Activated CD8-positive, alpha-beta memory T cell treated with anti-CD3 and anti-CD28 coated beads for 4 hours (primary cell): ENCODE data around the gene ZDHHC4.

Experiments used
- DNase-seq, 2 donors: peaks; one replicate each; pipeline ENCODE4 v3.0.0-alpha.2; 2020; ENCODE audit warnings: low read depth in 2 of 2

Gene ZDHHC4

DNA sequence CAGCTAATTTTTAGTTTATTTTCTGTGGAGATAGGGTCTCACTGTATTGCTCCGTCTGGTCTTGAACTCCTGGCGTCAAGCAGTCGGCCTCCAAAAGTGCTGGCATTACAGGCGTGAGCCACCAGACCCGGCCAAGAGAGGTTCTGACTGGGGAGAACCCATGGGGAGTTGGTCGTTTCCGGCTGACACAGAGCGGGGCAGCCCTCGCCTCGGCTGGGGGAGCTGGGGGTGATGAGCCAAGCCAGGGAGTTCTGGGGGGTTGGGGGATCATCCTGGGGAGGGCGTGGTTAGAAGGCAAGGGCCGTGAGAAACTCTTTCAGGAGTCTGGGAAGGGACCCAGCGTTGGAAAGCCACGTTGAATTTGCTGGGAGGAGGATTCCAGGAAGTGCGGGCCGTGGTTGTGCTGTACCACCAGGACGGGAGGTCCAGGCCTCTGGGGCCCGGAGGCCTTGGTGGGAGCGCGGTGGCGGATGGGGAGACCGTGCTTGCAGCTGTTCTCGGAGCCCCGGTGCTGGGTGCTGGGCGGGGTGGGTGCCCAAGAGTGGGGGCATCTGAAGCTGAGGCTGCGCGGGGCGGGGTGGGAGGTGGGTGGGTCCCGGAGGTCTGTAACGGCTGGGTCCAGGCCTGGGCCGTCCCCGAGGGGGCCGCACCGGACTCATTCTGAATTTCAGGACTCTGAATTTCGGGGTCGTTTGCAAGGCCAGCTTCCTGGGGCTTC, 29.8 kb downstream of the ZDHHC4 start:
- no peak for DNase-seq

DNA sequence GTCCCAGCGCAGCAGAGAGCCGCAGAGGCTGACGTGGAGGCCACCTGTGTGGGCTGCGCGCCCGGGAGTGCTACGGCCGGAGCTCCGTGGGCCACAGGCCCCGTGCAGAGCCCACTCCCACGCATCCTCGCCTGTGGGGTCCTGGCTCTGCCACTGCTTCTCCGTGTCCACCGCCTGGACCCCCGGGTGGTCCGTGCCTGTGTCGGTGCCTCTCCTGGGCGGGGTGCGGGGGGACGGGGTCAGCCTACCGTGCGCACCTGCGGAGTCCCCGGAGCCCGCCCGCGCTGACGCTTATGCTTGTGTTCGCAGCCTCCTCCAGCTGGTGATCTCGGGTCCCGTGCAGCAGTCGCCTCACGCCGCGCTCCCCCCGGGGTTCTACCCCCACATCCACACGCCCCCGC, 30.4 kb downstream of the ZDHHC4 start:
- no peak for DNase-seq

DNA sequence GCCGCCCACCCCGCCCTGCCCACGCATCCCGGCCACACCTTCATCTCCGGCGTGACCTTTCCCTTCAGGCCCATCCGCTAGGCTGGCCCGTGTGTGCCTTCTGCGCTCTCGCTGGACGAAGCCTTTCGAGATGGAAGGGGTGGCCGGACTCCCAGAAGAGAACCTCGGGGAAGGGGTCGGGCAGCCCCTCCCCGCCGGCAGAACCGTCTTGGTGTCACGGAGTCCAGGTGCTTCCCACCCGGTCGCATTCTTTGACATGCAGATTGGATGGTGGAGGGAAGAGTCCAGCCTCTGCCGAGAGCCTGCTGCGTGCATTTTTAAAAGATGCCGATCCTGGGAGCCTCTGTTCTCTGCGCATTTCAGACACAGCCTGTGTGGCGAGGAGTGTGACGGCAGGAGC, 30.8 kb downstream of the ZDHHC4 start:
- DNase-seq, result no peak

DNA sequence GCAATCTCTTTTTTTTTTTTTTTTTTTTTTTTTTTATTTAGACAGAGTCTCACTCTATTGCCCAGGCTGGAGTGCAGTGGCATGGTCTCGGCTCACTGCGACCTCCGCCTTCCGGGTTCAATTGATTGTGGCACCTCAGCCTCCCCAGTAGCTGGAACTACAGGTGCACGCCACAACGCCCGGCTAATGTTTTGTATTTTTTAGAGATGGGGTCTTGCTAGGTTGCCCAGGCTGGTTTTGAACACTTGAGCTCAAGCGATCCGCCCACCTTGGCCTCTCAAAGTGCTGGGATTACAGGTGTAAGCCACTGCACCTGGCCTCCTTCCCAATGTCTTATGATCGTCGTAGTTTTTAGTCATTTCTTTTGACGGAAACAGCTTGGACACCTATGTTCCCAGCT, 31.5 kb downstream of the ZDHHC4 start:
- no peak for DNase-seq

DNA sequence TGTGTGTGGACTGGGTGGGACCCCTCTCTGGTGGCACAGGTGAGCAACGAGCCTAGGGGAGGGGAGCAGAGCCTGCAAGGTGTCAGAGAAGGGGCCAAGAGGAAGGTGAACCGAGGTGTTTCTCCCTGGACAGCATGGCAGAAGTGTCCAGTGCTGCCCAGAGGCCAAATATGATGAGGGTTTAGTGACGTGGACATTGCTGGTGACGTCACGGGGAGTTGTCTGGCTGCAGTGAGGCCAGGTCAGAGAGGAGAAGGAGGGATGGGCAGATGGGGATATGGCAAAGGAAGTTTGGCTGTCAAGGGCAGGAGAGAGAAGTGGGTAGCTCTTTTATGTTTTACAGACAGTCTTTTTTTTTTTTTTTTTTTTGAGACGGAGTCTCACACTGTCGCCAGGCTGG, 35.6 kb downstream of the ZDHHC4 start:
- no peak for DNase-seq

DNA sequence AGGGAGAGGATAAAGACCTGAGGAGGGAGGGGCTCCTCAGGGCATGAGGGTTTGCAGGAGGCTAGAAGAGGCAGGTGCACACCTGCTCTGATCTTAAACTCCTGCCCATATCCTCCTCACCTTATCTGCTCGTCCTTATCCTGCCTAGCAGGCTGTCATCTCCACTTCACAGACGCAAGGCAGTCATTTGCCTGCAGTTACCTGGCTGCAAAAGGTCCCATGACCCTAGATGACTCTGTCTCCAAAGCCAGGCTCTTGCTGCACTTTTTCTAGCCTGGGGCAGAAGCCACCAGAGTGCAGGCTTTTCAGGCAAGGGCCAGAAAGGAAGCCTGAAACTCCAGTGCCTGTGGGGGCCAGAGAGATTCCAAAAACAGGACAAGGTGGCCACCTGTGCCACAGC, 36.5 kb downstream of the ZDHHC4 start:
- no peak for DNase-seq

DNA sequence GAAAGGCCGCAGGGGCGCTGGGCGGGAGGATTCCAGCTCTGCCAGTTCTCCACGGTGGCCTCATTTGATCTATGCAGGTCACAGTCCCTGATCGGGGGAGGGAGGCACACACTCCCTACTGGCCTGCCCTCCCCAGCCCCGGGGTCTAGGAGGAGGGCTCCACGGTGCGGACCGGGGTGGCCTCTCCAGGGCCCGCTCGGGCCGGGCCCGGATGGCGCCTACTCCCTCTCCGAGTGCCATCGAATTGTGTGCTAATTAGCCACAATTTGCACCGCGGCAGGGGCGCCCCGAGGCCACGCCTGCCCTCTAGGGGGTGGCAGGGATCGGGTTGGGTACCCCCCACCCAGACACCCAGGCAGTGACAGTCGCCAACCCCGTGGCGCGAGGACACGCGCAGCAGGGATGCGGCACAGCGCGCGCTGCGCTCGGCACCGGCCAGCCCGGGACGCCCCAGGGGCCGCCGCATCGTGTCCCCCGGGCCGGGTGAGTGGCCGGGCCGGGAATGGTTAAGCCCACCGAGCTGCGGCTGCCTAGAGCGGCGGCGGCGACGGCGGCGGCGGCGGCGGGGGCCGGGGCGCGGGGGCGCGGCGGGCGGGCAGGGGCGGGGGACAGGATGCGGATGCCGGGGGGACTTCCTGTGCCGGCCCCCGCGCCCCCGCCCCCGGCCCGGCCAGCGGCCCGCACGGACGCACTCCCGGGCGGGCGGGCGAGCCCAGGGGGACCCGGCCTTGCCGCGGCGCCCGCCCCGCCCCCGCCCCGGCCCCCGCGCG, 37.9 kb downstream of the ZDHHC4 start, which contains the start of gene ZNF853:
Gene ZNF853, plus strand, starts transcription at position 658 of the 770 bp plus-strand sequence. CDS start 565 bp downstream, outside the sequence.
- DNase-seq, result no peak

DNA sequence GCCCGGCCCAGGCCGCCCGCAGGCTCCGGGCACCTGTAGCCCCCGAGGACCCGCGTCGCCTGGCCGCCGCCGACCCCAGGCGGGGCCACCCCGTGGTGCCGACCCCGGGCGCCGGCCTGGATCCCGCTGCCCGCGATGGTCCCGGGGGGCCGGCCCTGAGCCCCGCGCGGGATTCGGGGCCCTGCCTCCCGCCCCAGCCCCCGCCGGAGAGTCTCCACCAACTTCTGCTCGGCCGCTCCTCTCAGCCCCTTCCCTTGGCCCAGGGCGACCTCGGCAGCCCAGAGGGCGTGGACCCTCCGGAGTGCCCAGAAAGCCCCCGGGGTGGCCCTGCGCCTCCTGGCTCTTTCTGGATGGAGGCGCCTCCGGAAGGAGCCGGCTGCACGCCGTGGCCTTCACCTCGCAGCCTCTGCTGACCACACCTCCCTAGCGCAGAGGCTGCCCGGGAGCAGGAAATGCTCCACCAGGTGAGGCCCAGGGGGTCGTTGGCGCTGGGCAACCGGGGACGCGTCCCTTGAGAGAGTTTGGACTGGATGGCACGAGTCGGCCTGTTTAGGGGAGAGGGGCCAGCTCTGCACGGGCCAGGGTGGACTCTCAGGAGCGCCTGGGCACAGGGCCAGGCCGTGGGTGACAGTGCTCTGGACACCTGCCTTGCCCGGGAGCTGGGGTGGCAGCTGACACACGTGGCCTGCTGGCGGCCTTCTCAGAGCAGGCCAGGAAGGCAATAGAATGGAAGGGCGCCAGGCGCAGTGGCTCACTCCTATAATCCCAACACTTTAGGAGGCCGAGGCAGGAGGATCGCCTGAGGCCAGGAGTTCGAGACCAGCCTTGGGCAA, 38.7 kb downstream of the ZDHHC4 start:
- no peak for DNase-seq

DNA sequence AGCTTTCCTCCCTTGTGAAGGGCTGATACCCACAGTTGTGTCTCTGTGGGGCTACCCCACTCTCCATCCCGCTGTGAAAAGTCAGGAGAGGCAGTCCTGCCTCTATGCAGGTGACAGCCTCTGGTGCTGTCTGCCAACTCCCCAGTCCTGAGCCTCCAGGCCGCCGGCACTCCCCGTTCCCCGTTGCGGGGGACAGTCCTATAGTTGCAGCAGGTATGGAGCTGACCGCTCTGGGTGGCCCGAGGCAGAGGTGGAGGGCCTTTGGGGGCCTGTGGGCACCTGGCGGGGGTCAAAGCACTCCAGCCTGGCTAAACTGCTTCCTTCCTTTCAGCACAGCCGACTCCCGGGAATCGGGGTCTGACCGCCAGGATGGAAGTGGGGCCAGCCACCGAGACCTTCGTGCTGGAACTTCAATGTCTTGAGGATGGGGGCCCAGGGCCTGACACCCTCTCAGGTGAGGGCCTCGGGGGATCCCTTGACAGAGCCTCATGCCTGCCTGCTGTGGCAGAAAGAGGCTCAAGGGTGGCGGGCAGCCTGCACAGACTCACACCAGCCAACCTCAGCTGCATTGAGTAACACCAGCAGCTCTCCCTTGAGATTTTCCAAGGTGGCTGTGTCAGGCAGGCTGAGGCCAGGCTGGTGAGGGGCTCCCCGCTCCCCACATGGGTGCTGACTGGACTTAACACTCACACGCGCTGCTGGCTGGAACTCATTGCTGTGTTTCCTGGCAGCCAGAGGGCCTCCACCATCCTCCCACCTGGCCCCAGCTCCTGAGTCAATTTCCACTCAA, 39.8 kb downstream of the ZDHHC4 start:
- DNase-seq, result no peak

DNA sequence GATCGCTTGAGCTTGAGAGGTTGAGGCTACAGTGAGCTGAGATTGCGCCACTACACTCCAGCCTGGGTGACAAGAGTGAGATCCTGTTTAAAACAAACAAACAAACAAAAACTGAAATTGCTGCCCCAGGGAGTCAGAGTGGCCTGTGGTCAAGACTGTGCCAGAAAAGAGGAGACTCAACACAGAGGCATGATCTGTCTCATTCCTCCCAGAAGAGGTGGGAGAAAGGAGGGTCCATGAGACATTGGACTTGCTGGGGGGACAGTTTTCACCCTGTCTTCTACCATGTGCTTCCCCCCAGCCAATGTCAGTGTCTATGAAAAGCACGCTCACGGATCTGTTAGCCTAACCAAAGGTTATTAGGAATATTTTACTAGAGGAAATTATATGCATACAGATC, 41.4 kb downstream of the ZDHHC4 start:
- DNase-seq, result no peak

DNA sequence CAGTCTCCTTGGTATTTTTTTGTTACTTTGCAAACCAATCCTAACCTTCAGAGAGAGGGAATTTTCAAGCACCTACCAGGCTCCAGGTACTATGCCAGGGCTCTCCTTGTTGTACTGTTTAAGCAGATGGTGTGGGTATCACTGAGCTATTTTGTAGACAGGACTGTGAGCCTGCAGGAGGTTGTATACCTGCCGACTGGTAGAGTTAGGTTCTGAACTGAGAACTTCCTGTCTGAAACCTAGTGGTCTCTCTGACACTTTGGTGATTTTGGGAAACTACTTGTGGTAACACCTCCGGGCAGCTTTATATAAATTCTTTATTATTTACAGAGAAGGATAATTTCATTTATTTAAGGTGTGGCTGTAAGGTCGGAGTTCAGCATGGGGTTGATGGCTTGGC, 42.7 kb downstream of the ZDHHC4 start:
- DNase-seq, result no peak

DNA sequence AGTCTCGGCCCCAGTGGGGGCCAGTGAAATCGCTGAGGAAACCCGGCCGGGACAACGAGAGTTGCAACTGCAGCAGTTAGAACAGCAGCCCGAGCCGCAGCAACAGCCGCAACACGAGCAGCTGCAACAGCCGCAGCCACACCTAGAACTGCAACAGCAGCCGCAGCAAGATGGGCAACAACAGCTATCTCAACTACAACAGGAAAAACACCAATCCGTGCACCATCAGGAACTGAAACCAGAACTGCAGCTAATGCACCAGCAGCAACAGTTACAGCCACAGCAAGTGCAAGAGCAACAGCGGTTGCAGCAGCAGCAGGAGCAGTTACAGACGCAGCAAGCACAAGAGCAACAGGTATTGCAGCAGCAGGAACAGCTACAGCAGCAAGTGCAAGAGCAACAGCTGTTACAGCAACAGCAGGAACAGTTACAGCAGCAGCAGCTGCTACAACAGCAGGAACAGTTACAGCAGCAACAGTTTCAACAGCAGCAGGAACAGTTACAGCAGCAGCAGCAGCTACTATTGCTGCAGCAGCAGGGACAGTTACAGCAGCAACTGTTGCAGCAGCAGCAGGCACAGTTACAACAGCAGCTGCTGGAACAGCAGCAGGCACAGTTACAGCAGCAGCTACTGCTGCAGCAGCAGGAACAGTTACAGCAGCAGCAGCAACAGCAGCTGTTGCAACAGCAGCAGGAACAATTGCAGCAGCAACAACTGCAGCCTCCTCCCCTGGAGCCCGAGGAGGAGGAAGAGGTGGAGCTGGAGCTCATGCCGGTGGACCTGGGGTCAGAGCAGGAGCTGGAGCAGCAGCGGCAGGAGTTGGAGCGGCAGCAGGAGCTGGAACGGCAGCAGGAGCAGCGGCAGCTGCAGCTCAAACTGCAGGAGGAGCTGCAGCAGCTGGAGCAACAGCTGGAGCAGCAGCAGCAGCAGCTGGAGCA, 44.2 kb downstream of the ZDHHC4 start:
- no peak for DNase-seq

DNA sequence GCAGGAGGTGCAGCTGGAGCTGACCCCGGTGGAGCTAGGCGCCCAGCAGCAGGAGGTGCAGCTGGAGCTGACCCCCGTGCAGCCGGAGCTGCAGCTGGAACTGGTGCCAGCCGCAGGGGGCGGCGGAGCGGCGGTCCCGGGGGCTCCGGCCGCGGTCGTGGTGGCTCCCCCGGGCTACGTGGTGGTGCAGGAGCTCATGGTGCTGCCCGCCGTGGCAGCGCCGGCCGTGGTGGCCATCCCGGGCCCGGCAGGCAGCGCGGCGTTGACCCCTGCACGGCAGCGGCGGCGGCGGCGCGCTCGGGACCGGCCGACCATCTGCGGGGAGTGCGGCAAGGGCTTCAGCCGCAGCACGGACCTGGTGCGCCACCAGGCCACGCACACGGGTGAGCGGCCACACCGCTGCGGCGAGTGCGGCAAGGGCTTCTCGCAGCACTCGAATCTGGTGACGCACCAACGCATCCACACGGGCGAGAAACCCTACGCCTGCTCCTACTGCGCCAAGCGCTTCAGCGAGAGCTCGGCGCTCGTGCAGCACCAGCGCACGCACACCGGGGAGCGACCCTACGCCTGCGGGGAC, 45.0 kb downstream of the ZDHHC4 start:
- DNase-seq, result no peak

DNA sequence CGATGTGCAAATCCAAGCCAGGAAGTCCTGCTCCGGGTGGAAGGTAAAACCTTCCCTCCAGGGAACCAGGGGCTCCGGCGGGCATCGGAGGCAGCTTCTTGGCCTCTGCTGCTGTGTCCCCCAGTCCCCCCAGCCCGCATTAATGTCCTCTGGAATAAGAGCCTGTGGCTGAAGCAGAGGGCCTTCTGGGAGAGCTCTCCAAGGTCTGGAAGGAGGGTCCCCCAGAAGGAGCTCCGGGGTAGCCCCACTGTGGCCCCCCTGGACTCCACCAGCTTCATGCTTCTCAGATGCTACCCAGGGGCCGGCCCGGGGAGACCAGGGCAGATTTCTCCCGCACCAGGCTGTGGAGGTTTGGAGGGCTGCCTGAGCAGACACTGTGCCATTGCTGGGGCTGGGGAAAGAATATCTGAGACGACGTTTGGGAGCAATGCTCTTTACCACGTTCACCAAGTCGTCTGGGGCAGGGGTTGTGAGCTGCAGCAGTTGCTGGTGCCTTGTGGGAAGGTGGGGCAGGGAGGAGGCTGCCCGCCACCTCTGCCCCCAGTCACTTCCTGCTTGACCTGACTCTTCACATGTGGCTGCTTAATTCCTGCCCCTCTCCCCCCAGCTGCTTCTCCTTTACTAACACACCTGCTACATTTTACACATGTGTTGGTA, 46.5 kb downstream of the ZDHHC4 start:
- DNase-seq, result no peak

DNA sequence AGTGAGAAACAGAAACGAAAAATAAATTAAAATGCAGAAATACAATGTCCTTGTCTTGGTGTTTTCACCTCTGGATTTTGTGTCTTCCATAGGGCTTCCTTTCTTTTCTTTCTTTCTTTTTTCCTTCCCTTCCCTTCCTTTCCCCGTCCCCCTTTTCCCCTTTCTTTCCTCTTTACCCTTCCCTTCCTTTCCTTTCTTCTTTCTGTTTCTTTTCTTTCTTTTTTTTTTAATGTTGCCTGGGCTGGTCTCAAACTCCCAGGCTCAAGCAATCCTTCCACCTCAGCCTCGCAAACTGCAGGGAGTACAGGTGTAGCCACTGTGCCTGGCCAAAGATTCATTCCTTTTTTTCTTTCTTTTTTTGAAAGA, 47.0 kb downstream of the ZDHHC4 start:
- DNase-seq, result no peak

DNA sequence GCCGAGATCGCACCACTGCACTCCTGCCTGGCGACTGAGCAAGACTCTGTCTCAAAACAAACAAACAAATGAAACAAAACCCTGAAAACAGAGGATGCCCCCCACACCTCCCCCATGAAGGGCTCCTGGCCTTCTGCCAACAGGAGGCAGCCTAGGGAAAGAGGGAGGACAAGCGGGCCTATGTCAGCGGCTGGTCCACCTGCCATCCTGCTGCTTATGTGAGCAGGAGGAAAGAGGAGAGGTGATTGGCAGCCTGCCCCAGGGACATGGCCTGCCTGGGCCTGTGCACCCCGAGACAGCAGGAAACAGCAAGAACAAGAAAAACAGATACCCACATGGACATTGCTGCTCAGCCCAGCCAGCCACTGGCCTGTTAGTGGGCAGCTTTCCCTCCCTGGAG, 50.8 kb downstream of the ZDHHC4 start:
- DNase-seq, result no peak

DNA sequence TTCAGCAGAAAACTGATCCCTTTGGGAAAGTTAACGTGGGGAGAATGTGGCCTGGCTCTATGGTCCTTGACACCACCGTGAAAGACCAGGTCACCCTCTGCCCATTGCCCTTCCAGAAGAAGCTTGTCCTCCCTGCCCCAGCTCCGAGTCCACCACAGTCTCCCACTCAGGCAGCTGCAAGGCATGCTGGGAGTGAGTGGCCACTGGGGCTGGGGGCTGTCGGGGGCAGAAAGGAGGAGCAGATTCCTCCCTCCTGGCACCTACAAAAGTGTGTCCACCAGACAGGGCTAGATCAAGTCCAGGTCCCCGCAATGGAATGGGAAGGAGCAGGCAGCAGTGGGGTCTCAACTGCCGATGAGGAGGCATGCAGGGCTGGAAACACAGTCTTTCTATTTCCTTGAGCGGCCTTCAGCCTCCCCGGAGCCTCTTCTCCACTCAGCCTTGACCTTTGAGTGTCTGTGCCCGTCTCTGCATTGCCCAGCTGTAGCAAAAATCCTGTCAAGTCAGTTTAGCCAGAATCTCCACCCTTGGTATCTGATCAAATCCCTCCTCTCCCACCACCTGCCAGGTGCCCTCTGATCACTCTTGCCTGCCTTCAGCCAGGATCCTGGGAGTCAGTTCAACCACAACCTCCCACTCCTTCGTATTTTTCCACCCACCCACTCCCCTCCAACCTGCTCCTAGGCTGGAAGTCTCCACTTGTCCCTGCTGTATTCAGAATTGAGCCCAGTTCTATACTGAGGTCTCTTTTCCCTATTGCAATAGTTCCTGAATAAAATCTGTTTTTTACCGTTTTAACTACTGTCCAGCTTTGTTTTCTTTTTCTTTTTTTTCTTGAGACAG, 53.0 kb downstream of the ZDHHC4 start:
- DNase-seq, result no peak

DNA sequence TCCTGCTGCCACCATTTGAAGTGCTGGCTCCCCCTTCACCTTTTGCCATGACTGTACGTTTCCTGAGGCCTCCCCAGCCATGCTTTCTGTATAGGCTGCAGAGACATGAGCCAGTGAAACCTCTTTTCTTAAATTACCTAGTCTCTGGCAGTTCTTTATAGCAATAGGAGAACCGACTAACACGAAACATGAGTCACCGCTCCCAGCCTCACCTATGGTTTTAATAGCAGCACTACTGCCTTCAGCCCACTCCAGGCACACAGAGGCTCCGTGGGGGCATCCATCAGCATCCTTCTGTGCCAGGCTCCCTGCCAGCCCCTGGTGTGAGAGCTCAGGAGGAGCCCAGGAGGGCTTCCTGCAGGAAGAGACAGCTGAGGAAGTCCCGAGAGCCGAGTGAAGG, 54.4 kb downstream of the ZDHHC4 start:
- no peak for DNase-seq

DNA sequence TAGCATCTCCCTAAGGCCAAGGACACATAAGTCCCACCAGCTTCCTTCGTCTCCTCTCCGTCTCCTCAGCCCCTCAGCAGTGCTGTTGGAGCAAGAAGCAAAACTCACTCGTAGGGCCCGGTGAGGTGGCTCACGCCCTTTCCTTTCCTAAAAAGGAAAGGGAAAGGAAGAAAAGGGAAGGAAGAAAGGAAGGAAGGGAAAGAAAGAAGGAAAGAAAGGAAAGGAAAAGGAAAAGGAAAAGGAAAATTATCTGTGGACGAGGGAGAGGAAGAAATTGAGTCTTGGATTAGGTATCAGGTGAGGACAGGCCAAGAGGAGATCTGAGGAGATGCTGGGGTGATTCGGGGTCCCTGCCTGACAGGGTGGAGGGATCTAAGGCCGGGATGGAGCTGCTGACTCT, 56.8 kb downstream of the ZDHHC4 start:
- DNase-seq, result no peak
